ENCODE data around the gene FCN3.

Gene FCN3

GRCh38 chr1:27353629-27354028 lies 21.0 kb downstream of the FCN3 start:
- H3K9me3 ChIP-seq (ENCODE audit: insufficient read depth, low read length), result no peaks in the 10 kb centered on the region
- H3K4me2 ChIP-seq (ENCODE audit: low read length), result no peak overlapping the region
- no peaks in the 10 kb centered on the region for H3K36me3 ChIP-seq (replicated peaks; ENCODE audit: low read depth, low read length)
- H3K4me1 ChIP-seq (ENCODE audit: low read length), result peaks cover 16% of the 10 kb centered on the region
- H4K20me1 ChIP-seq (ENCODE audit: insufficient read depth, low read length), result no peaks in the 10 kb centered on the region
- TF ChIP-seq, protein P1, sequence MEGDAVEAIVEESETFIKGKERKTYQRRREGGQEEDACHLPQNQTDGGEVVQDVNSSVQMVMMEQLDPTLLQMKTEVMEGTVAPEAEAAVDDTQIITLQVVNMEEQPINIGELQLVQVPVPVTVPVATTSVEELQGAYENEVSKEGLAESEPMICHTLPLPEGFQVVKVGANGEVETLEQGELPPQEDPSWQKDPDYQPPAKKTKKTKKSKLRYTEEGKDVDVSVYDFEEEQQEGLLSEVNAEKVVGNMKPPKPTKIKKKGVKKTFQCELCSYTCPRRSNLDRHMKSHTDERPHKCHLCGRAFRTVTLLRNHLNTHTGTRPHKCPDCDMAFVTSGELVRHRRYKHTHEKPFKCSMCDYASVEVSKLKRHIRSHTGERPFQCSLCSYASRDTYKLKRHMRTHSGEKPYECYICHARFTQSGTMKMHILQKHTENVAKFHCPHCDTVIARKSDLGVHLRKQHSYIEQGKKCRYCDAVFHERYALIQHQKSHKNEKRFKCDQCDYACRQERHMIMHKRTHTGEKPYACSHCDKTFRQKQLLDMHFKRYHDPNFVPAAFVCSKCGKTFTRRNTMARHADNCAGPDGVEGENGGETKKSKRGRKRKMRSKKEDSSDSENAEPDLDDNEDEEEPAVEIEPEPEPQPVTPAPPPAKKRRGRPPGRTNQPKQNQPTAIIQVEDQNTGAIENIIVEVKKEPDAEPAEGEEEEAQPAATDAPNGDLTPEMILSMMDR (IDR thresholded peaks at IDR 0.05; ENCODE audit: low read depth, low read length), result no peak
- no peak for TF ChIP-seq EZH2phosphoT487 (IDR thresholded peaks at IDR 0.05; ENCODE audit: low read depth)
- H3K9ac ChIP-seq (ENCODE audit: low read length), result no peak overlapping the region
- no peak overlapping the region for H3K27ac ChIP-seq (ENCODE audit: low read length)
- H2AFZ ChIP-seq (ENCODE audit: low read depth, low read length), result no peak overlapping the region
- H3K27me3 ChIP-seq (ENCODE audit: low read depth, low read length), result no peaks in the 10 kb centered on the region
- no peaks in the 10 kb centered on the region for H3K79me2 ChIP-seq (ENCODE audit: low read length)
- H3K4me3 ChIP-seq (ENCODE audit: low read length), result no peak overlapping the region

- Histone ChIP-seq H3K4me1 (ENCODE audit: low read length) (peaks cover 16% of the 10 kb centered on the region), H3K79me2 (ENCODE audit: low read length) (no peaks in the 10 kb centered on the region), H3K9me3 (ENCODE audit: insufficient read depth, low read length) (no peaks in the 10 kb centered on the region), H3K4me3 (ENCODE audit: low read length) (no peak overlapping the region), H3K9ac (ENCODE audit: low read length) (no peak overlapping the region), H2AFZ (ENCODE audit: low read depth, low read length) (no peak overlapping the region), H3K4me2 (ENCODE audit: low read length) (no peak overlapping the region), H3K27ac (ENCODE audit: low read length) (no peak overlapping the region), H3K36me3 (replicated peaks; ENCODE audit: low read depth, low read length) (no peaks in the 10 kb centered on the region), H4K20me1 (ENCODE audit: insufficient read depth, low read length) (no peaks in the 10 kb centered on the region), H3K27me3 (ENCODE audit: low read depth, low read length) (no peaks in the 10 kb centered on the region)
- TF ChIP-seq EZH2phosphoT487 (IDR thresholded peaks at IDR 0.05; ENCODE audit: low read depth), result no peak
- TF ChIP-seq, protein P1 (IDR thresholded peaks at IDR 0.05; ENCODE audit: low read depth, low read length), result no peak
Measured at GRCh38 chr1:27353166-27353565, 21.5 kb downstream of the FCN3 start.

GRCh38 chr1:27351541-27352107 lies 23.0 kb downstream of the FCN3 start:
- Histone ChIP-seq H3K4me3 (ENCODE audit: low read length) (no peak overlapping the region), H3K27me3 (ENCODE audit: low read depth, low read length) (no peaks in the 10 kb centered on the region), H2AFZ (ENCODE audit: low read depth, low read length) (no peak overlapping the region), H3K4me1 (ENCODE audit: low read length) (peaks cover 5% of the 10 kb centered on the region), H3K27ac (ENCODE audit: low read length) (no peak overlapping the region), H3K9me3 (ENCODE audit: insufficient read depth, low read length) (no peaks in the 10 kb centered on the region), H4K20me1 (ENCODE audit: insufficient read depth, low read length) (no peaks in the 10 kb centered on the region), H3K4me2 (ENCODE audit: low read length) (no peak overlapping the region), H3K9ac (ENCODE audit: low read length) (no peak overlapping the region), H3K36me3 (replicated peaks; ENCODE audit: low read depth, low read length) (no peaks in the 10 kb centered on the region), H3K79me2 (ENCODE audit: low read length) (no peaks in the 10 kb centered on the region)
- TF ChIP-seq, protein P1 (IDR thresholded peaks at IDR 0.05; ENCODE audit: low read depth, low read length), result no peak
- no peak for TF ChIP-seq EZH2phosphoT487 (IDR thresholded peaks at IDR 0.05; ENCODE audit: low read depth)

GRCh38 chr1:27350663-27351540 lies 23.7 kb downstream of the FCN3 start:
- Histone ChIP-seq H4K20me1 (ENCODE audit: insufficient read depth, low read length) (no peaks in the 10 kb centered on the region), H3K4me1 (ENCODE audit: low read length) (no peaks in the 10 kb centered on the region), H3K4me2 (ENCODE audit: low read length) (no peak overlapping the region), H3K9ac (ENCODE audit: low read length) (no peak overlapping the region), H3K4me3 (ENCODE audit: low read length) (no peak overlapping the region), H3K36me3 (replicated peaks; ENCODE audit: low read depth, low read length) (no peaks in the 10 kb centered on the region), H3K27me3 (ENCODE audit: low read depth, low read length) (no peaks in the 10 kb centered on the region), H2AFZ (ENCODE audit: low read depth, low read length) (no peak overlapping the region), H3K9me3 (ENCODE audit: insufficient read depth, low read length) (no peaks in the 10 kb centered on the region), H3K27ac (ENCODE audit: low read length) (no peak overlapping the region), H3K79me2 (ENCODE audit: low read length) (no peaks in the 10 kb centered on the region)
- TF ChIP-seq, protein P1 (IDR thresholded peaks at IDR 0.05; ENCODE audit: low read depth, low read length), result no peak

Data from OCI-LY3 (cell line).